Coronary artery (tissue), 2 donors: ENCODE measurements around the gene IKZF3.

Experiments
- DNase-seq: peaks from one replicate; pipeline ENCODE4 v3.0.0-alpha.2; 2017; ENCODE audit warnings: low spot score
- H3K27ac ChIP-seq, 2 donors: fragments of 200-600 bp; sonication (generic); one replicate each; pipeline ENCODE4 v1.5.1; 2016 to 2019
- H3K4me3 ChIP-seq: fragments of 200-600 bp; sonication (generic); 2 replicates; pipeline ENCODE4 v1.5.1; 2016; ENCODE audit warnings: mild to moderate bottlenecking, moderate library complexity
- TF ChIP-seq, protein P1 (sequence below): fragments of 200-600 bp; sonication (generic); IDR thresholded peaks from one replicate; pipeline ENCODE4 v1.5.1; 2019; ENCODE audit warnings: antibody characterized with exemption

Gene IKZF3

DNA sequence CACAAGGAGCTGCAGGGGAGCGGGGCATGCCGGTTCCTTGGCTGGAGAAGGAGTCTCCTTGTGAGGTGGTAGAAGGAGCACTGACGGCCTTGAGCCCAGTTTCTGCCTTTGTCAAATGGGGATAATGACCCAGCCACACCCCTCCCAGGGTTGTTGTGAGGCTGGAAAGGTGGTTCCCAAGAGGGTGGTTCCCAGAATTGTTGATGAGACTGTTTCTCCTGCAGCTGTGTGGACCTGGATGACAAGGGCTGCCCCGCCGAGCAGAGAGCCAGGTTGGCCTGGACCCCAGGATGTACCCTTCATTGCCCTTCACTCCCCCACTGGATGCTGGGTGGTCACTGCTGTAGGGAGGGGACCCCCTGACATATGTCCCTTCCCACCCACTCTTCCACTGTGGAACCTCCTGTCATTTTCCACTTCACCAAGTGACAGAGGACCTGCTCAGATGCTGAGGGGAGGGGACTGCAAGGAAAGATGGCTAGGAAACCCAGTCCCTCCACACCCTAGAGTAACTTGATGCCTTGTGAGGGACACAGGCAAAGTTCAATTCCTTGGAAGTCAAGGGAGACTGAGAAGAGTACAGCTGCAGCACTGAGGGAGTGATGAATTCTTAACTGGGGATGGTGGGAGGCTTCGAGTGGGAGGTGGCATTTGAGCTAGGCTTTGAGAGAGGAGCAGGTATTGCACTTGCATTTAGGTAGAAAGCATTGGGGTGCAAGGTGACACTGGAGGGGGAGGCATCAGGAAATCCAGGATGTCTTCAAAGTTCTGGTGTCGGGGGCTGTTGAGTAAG lies 144.4 kb downstream of the IKZF3 start:
- DNase-seq = no peak
- Histone ChIP-seq H3K27ac (no peak overlapping the region), H3K4me3 (no peak overlapping the region)
- TF ChIP-seq, protein P1, sequence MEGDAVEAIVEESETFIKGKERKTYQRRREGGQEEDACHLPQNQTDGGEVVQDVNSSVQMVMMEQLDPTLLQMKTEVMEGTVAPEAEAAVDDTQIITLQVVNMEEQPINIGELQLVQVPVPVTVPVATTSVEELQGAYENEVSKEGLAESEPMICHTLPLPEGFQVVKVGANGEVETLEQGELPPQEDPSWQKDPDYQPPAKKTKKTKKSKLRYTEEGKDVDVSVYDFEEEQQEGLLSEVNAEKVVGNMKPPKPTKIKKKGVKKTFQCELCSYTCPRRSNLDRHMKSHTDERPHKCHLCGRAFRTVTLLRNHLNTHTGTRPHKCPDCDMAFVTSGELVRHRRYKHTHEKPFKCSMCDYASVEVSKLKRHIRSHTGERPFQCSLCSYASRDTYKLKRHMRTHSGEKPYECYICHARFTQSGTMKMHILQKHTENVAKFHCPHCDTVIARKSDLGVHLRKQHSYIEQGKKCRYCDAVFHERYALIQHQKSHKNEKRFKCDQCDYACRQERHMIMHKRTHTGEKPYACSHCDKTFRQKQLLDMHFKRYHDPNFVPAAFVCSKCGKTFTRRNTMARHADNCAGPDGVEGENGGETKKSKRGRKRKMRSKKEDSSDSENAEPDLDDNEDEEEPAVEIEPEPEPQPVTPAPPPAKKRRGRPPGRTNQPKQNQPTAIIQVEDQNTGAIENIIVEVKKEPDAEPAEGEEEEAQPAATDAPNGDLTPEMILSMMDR = no peak

DNA sequence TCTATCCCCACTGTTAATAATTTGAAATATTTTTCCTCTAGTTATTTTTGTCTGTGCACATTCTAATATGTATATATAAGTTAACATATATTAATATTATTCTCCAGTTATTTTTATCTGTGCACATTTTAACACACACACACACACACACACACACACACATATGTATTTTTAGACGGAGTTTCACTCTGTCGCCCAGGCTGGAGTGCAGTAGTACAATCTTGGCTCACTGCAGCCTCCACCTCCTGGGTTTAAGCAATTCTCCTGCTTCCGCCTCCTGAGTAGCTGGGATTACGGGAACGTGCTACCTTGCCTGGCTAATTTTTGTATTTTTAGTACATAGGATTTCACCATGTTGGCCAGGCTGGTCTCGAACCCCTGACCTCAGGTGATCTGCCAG lies 146.5 kb downstream of the IKZF3 start:
- no peak for DNase-seq
- TF ChIP-seq, protein P1 = no peak
- Histone ChIP-seq H3K27ac (no peak overlapping the region), H3K4me3 (no peak overlapping the region)

DNA sequence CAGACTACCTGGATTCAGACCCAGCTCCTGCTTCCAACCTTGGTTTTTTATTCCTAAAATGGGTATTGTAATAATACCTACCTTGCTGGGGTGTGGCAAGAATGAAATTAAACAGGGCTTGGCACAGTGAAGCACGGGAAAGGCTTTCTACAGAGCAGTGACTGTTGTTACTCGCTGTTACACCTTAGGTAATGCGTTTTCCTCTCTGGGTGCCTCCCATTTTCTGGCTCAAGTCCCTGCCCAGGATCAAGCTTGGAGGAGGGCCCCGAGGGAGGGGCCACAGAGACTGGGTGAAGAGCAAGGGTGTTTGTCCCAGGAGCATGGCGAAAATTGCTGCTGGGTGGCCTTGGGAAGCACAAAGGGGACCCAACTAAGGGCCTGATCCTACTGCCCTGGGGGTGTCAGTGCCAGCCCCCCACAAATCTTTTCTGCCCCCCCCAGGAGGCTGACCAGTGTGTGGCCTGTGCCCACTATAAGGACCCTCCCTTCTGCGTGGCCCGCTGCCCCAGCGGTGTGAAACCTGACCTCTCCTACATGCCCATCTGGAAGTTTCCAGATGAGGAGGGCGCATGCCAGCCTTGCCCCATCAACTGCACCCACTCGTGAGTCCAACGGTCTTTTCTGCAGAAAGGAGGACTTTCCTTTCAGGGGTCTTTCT lies 147.1 kb downstream of the IKZF3 start:
- TF ChIP-seq, protein P1 = no peak
- H3K4me3 ChIP-seq = no peak overlapping the region
- H3K27ac ChIP-seq = no peak overlapping the region
- no peak for DNase-seq

DNA sequence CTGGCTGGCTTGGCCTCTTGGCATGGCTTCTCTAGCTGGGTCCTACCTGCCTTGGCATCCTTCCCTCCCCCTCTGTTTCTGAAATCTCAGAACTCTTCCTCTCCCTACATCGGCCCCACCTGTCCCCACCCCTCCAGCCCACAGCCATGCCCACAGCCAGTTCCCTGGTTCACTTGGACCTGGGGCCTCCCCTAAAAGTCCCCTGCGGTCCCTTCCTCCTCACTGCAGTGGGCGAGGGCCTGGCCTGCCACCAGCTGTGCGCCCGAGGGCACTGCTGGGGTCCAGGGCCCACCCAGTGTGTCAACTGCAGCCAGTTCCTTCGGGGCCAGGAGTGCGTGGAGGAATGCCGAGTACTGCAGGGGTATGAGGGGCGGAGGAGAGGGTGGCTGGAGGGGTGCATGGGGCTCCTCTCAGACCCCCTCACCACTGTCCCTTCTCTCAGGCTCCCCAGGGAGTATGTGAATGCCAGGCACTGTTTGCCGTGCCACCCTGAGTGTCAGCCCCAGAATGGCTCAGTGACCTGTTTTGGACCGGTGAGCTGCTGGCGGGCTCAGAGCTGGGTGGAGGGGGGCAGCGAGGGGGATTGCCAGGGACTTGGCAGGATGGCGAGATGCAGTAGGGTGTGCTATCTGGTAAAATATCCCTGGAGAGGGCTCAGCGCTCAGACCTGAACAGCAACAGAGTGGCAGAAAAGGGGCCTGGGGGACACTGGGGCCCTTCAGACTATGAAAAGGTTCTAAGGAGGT lies 147.9 kb downstream of the IKZF3 start:
- Histone ChIP-seq H3K4me3 (no peak overlapping the region), H3K27ac (no peak overlapping the region)
- TF ChIP-seq, protein P1 = no peak
- no peak for DNase-seq

DNA sequence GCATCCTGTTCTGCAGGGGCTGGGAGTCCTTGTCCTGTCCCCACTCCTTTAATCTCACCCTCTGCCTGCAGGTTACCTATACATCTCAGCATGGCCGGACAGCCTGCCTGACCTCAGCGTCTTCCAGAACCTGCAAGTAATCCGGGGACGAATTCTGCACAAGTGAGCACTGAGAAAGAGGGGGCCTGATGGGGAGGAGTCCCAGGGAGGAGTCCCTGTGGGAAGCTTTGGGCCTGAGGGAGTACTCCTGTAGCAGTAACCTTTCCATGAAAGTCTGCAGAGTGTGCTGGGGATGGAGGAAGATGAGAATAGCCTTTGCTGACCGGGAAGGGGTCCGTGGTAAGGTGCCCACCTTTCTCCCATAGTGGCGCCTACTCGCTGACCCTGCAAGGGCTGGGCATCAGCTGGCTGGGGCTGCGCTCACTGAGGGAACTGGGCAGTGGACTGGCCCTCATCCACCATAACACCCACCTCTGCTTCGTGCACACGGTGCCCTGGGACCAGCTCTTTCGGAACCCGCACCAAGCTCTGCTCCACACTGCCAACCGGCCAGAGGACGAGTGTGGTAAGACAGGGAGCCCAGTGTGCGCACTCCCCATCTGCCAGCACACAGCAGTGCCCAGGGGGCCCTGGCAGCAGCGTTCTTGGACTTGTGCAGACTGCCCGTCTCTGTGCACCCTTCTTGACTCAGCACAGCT lies 148.6 kb downstream of the IKZF3 start:
- DNase-seq = no peak
- Histone ChIP-seq H3K4me3 (no peak overlapping the region), H3K27ac (no peak overlapping the region)
- TF ChIP-seq, protein P1 = no peak

DNA sequence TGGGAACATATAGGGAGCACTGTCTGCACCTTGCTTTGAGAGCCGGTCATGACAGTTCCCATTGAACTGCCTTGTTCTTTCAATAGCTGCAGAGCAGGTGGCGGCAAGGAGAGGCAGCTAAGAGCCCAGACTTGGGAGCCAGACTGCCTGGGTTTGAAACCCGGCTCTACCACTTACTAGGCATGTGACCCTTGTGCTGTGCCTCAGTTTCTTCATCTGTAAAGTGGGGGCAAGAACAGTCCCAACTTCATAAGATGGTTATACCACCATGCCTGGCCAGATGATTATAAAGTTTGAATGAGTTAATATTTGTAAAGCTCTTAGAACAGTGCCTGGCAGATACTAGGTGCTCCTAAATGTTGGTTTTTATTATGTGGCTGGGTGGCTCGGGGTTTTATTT lies 149.9 kb downstream of the IKZF3 start:
- TF ChIP-seq, protein P1 = no peak
- H3K4me3 ChIP-seq = no peak overlapping the region
- H3K27ac ChIP-seq = no peak overlapping the region
- DNase-seq = no peak
